Middle frontal gyrus (tissue), 1 donor: ENCODE results near the gene FAM161B.
"Not testable (repeated sequence)": the region's sequence is repeated elsewhere in the genome, so short reads cannot be mapped to it uniquely, and the experiment has no call there.

ENCODE experiments used
- DNase-seq: peaks from one replicate; pipeline ENCODE4 v3.0.0-alpha.2; 2015; ENCODE audit warnings: low spot score; ENCODE audit errors: extremely low spot score

Gene FAM161B

GRCh38 chr14:73944432-73945158, 5.3 kb downstream of the FAM161B start:
- DNase-seq: no peak

GRCh38 chr14:73943083-73943482, 6.8 kb downstream of the FAM161B start:
- no peak for DNase-seq

GRCh38 chr14:73942180-73942579, 7.7 kb downstream of the FAM161B start:
- DNase-seq: no peak

- no peak for DNase-seq
These were observed 12.9 kb downstream of the FAM161B start for GRCh38 chr14:73937012-73937411.

- DNase-seq: no peak
These were observed 13.3 kb downstream of the FAM161B start for GRCh38 chr14:73936548-73936947.

- no peak for DNase-seq
These were observed 14.2 kb downstream of the FAM161B start for GRCh38 chr14:73935666-73936065.

- no peak for DNase-seq
These were observed 25.6 kb downstream of the FAM161B start for GRCh38 chr14:73924337-73924736.

GRCh38 chr14:73919457-73919856, 30.4 kb downstream of the FAM161B start:
- not testable (repeated sequence) for DNase-seq

GRCh38 chr14:73916324-73916723, 33.6 kb downstream of the FAM161B start:
- no peak for DNase-seq

GRCh38 chr14:73913256-73913655, 36.6 kb downstream of the FAM161B start:
- DNase-seq: no peak

GRCh38 chr14:73909681-73910080, 40.2 kb downstream of the FAM161B start:
- DNase-seq: no peak

GRCh38 chr14:73903028-73903427, 46.9 kb downstream of the FAM161B start:
- DNase-seq: no peak

- DNase-seq: no peak
These were observed 53.4 kb downstream of the FAM161B start for GRCh38 chr14:73896521-73896920.

- DNase-seq: no peak
These were observed 54.0 kb downstream of the FAM161B start for GRCh38 chr14:73895939-73896338.

GRCh38 chr14:73894180-73894687, 55.7 kb downstream of the FAM161B start:
- DNase-seq: not testable (repeated sequence)

- DNase-seq: no peak
These were observed 60.5 kb downstream of the FAM161B start for GRCh38 chr14:73889376-73889775.

GRCh38 chr14:73888971-73889370, 60.9 kb downstream of the FAM161B start:
- DNase-seq: no peak

- no peak for DNase-seq
These were observed 61.5 kb downstream of the FAM161B start for GRCh38 chr14:73888460-73888725.

GRCh38 chr14:73887694-73888459, 62.0 kb downstream of the FAM161B start:
- no peak for DNase-seq

- no peak for DNase-seq
These were observed 62.6 kb downstream of the FAM161B start for GRCh38 chr14:73887318-73887616.

GRCh38 chr14:73886449-73887317, 63.2 kb downstream of the FAM161B start, which contains the start of gene ZNF410:
TSS of gene ZNF410 (plus strand) at chr14:73886859. CDS start at chr14:73892176, 5,317 bp downstream.
- DNase-seq: peak; percentile 88
